Activated naive CD4-positive, alpha-beta T cell (primary cell): ENCODE measurements around the gene TRIP6.
"Not testable (repeated sequence)": the region's sequence is repeated elsewhere in the genome, so short reads cannot be mapped to it uniquely, and the experiment has no call there.

Experiments used
- DNase-seq, 4 experiments: peaks; one replicate each; lab custom pipeline; 2025; lab: John Stamatoyannopoulos, UW

Gene TRIP6

DNA sequence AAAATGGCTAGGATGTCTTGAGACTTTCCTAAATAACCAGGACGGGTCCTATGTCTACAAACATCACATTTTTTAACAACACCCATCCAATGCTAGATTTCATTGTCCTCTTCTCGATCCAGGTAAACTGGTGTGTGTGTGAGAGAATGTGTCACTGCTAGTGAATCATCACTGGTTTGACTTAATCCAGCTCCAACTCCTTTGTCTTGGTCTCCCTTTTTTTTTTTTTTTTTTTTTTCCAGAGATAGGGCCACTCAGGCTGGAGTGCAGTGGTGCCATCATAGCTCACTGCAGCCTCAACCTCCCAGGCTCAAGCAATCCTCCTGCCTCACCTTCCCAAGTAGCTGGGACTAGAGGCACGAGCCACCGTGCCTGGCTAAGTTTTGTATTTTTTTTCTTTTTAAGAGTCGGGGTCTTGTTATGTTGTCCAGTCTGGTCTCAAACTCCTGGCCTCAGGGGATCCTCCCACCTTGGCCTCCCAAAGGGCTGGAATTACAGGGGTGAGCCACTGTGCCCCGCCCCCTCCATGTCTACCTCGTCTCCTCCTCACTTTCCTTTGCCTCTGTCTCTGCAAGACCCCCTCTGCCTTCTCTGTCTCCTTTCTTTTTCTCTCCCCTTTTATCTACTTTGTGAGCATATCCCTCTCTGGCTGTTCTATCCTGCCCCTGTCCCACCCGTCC, 24.5 kb downstream of the TRIP6 start:
- DNase-seq, result no peak

DNA sequence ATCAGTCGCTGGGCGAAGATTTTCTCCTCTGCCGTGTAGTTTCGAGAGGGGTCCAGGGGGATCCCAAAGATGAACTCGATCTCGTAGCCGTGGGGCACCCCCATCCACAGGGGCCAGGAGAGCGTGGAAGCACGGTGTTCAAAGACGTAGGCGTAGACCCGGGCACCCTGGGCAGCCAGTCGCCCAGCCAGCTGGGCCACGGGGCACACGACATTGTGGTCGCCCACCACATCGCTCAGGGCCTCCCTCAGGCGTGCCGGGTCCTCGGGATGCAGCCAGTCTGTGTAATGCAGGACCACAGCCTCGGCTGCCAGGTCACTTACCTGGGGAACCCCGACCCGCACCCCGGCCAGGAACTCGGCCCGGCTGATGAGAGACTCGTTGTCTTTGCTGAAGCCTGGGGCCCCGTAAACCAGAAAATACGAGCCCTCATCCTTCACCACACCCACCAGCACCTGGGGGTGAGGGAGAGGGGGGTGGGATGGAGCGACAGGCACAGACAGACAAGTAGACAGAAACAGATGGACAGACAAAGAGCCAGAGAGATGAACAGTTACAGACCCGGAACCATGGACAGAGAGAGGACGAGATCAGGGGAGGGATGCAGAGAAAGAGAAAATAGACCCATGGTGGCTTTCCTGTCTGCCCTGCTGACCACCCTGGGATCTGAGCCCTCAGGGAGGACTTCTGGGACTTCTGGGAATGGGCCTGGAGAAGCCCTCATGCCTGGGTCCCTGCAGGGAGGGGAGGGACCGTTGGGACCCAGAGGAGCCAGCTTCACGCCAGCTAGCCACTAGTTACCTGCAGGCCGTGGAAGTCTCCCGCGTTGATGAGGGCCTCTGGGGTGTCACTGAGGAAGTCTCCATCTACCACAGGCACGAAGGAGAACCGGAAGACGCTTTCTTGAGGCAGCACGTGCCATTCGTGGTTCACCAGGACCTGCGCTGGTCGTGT, 25.5 kb downstream of the TRIP6 start:
- DNase-seq, result no peak

DNA sequence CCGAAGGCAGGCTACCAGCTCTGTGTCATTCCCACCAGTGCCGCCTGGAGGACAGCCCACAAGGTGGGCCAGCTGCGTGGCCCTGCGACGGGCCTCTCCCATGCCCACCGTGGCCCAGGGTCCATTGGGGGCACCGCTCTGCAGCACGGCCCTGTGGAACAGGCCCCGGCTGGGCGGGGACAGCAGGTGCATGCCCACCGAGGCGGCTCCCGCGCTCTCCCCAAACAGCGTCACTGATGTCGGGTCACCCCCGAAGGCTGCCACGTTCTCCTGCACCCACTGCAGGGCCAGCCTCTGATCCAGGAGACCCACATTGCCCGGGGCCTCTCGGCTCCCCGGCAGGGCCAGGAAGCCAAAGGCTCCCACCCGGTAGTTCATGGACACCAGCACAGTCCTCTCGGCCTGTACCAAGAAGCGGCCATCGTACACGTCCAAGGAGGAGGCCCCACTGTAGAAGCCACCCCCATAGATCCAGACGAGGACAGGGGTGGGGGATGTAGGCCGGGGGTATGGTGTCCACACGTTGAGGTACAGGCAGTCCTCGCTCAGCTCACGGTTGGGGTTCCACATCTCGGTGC, 26.2 kb downstream of the TRIP6 start:
- no peak for DNase-seq

DNA sequence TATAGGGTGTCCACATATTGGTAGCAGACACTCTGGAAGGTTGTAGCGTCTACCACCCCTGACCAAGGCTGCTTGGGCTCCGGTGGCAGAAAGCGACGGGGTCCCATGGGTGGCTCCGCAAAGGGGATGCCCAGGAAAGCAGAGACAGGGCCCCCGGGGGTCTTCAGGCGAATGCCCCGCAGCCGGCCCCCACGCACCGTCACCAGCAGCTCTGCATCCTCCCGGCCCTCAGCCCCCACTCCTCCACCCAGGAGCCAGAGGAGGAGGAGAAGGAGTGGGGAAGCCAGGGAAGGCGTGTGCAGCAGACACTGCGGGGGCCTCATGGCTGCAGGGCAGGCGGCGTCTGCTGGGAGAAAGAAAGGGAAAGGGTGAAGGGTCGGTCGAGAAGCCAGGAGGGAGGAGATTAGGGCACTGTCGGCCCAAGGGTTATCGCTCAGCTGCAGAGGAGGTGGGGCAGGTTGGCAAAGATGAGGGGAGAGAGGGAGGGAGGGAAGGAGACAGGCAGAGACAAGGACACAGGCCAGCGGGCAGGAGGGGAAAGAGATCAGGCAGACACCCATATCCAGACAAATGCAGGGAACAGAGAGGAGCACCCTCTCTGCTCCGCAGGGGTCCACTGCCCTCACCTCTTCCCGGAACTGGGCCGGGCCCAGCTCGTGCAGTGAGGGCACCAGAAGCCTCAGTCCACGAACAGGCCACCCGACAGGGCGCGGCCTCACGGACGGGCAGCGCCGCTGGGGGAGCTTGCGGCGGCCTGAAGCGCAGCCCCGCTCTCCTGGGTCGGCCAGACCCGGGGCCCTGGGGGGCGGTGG, 26.9 kb downstream of the TRIP6 start:
- no peak for DNase-seq

DNA sequence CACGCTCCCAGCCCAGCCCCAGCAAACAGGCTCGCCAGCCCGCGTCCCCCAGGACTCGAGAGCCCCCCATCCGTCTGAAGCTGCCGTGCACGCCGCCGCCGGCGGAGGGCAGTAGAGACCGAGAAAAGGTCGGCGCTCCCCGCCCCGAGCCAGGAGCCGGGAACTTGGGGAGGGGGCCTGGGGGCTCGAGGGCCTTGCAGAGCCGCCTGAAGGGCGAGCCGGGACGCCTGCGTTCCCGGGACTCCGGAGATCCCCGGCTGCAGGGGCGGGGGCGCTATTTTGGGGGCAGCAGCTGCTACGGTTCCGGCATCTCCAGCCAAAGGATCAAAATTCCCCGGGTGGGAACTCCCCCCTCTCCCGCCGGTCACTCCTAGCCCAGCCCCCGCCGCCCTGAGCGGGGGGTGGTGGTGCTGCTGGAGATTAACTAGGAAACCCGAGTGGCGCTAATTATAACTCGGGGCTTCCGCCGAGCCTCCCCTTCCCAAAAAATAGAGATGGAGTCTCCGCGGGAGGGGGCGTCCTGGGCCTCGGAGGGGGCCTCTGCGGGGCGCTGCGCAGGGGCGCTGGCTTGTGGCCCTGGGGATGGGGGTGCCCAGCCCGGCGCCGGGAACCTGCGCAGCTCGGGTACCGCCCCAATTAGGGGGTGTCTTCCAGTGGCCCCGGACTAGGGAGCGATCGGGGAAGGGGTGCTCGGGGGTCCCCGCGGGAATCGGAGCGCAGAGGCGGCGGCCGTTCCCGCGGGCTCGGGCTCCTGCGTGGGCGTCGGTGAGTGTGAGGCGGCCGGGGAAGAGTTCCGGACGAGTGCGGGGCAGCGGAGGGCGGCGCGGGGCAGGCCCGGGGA, 27.9 kb downstream of the TRIP6 start:
- peak in 3 of 4 experiments; percentile 39 to 56 (median 45) for DNase-seq

DNA sequence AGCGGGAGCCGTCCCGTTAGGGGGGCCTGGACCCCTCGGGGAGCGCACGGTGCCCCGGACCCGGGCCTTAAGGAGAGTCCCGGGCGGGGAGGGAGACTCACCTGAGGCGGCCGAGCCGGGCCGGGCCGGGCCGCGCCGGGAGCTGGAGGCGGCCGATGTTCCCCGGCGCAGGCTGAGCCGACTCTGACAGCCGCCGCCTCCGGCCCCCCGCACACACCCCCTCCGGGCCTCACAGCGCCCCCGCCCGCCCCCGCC, 28.4 kb downstream of the TRIP6 start, which contains the start of gene ACHE:
ACHE (minus strand) TSS at position 188 of the 255 bp plus-strand sequence. CDS start 1,656 bp downstream, outside the sequence.
- DNase-seq, result no peak

DNA sequence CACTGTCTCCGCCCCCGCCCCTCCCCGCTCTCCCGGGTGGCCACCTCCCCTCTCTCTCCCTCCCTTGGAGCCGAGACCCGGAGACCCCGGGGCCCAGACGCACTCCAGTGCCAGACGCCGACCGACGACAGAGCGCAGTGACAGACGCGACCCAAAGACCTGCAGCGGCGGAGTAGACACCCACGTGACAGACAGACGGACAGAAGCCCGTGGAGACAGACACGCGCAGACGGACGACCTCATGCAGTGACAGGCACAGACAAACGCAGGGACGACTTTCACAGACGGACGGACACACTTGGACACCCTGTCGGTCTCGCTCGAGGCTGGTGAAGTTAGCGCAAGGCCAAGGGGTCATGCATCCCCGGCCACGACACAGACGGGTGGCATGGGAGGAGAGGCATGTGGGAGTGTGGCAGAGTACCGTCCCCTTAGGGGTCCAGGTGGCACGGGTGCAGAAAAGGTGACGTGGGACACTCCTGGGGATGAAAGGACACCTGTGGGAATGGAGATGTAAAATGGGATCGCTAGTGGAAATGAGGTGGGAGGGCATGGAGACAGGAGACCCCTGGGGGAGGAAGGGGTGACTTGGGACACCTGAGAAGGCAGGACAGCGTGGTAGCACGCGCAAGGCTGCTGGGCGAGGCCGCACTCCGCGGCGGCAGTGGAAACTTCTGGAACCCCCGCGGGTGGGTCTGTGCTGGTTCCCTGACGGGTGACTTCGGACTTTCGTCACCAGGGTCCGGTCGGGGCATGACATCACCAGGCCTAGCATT, 29.0 kb downstream of the TRIP6 start:
- peak in 1 of 4 experiments; percentile 27 for DNase-seq

DNA sequence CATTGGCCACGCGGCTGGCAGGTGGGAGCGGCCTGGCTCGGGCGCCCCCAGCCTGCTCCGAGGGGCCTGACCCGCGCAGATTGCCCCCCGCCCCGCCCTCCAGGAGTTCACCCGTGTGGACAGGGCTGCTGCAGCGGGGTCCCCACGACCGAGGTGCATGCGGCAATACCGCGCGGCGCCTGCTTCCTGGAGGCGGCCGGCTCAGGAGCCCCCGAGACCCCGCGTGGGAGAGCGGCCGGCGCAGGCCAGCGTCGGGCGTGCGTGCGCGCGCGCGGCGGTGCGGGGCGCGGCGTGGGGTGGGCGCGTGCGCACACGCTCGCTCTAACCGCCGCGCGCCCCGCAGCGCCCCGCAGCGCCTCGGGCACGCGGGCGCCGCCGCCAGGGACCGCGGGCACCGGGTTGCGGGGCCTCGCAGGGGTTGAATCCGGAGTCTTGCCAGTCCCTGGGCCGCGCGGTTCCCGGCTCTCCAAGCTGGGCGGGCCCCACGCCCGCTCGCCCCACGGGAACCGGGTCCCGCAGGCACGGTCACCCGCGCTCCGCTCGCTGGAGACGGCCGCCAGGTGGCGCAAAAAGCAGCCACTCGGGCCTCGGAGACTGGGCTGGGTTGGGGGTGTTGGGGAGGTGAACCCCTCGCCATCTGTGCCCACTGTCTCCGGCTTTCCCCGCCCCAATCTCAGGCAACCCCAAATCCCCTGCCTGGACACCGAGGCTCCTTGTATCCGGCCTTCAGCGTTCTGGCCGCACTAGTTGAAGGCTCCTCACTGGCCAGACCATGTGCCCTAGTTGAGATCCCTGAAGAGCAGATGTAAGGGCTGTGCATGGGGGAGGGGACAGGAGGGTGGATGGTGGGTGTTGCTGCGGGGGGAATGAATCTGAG, 29.8 kb downstream of the TRIP6 start:
- peak in 2 of 4 experiments; percentile 35 to 36 for DNase-seq

DNA sequence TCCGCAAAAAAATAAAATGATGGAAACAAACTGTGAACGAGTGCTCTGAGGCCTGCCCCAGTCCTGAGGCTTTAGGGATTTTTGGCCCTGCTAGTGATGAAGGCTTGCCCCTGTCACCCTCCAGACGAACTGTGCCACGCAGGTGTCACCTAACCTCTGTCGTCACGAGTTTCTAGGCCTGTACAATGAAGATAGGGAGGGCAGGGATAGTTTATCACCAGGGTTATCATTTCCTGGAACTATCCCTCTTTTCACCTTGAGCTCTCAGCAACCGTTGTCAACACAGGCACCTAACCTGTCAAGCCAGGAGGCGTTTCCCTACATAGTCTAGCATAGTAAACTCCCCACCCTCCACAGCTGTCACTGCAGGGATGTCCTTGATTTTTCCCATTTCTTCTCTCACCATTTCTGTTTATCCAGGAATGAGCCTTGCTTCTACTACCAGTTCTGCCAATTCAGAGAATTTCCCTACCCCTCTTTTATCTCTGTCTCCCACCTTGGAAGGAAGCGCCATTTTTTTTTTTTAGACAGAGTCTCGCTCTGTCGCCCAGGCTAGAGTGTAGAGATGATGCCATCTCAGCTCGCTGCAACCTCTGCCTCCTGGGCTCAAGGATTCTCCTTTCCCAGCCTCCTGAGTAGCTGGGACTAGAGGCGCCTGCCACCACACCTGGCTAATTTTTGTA, 30.7 kb downstream of the TRIP6 start:
- no peak for DNase-seq

DNA sequence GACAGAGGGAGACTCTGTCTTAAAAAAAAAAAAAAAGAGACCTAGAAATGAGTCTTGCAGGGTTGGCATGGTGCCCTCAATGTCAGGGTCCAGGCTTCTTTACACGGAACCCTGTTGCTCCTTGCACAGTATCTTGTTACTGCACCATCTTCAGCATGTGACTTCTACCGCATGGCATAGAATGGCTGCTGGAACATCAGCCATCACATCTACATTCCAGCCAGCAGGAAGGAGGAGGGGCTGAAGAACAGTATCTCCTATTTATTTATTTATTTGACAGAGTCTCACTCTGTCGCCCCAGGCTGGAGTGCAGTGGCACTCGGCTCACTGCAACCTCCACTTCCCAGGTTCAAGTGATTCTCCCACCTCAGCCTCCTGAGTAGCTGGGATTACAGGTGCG, 32.2 kb downstream of the TRIP6 start:
- no peak for DNase-seq

DNA sequence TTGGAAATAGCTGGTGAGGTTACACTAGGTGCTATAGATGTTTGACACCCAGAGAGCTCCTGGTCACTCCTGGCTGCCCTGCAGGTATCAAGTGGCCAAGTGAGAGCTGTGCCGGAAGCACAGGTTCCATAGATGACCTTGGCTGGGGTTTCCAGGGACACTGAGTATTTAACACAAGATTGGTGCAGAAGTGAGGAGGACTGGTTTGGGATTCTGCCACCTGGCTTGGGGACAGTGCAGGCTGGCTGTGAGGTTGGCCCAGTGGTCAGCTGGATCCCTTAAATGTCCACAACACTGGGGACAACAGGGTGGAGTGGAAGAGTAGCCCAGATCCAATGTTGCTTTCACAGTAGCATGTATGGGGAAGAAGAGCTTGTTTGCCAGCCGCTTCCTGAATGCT, 33.8 kb downstream of the TRIP6 start:
- no peak for DNase-seq

DNA sequence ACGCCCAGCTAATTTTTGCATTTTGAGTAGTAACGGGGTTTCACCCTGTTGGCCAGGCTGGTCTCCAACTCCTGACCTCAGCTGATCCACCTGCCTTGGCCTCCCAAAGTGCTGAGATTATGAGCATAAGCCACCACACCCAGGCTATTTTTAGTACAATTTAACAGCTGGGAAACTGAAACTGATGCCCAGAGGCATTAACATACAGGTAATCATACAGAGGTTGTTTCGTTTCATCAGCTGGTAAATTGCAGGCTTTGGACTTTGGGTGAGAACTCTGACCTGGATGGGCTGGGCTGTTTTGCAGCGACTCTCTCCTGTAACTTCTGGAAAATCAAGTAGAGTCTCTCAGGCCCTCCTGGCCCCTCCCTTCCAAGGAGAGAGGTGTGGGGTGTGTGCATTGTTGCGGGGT, 34.7 kb downstream of the TRIP6 start:
- DNase-seq, result no peak

DNA sequence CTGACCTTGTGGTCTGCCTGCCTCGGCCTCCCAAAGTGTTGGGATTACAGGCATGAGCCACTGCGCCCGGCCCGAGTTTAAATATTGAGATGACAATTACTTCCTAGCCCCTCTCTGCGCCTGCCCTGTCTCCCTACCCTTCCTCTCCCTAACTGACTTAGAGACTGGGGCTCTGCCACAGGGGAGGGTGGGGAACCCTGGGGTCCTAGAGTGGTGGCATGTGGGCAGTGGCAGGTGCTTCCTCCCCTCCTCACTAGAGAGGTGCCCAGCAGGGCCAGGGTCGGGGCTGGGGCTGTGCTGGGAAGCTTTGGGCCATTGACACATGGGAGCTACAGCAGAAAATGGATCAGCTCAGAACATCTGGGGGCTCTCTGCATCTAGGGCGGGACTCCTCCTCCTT, 35.5 kb downstream of the TRIP6 start:
- no peak for DNase-seq

DNA sequence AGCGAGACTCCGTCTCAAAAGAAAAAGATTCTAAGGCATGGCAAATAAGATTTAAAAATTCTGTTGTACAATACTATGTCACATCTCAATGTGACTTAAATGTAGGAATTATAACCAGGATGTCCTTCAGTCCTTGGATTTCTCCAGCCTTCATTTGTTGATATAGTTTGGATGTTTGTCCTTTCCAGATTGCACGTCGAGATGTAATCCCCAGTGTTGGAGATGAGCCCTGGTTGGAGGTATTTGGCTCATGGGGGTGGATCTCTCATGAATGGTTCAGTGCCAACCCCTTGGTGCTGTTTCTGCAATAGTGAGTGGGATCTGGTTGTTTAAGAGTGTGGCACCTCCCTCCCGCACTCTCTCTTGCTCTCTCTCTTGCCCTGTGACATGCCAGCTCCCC, 41.3 kb downstream of the TRIP6 start:
- DNase-seq, result no peak

DNA sequence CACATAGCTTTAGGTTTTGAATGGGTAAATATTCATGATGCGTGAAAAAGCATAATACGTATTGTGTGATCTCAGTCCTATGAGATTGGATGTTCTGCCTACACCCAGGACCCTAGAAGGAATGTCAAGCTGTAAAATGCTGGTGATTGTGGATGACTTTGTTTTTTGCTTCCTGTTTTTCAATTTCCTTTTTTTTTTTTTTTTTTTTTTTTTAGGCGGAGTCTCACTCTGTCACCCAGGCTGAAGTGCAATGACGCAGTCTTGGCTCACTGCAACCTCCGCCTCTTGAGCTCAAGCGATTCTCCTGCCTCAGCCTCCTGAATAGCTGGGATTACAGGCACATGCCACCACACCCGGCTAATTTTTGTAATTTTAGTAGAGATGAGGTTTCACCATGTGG, 43.3 kb downstream of the TRIP6 start:
- DNase-seq, result not testable (repeated sequence)

DNA sequence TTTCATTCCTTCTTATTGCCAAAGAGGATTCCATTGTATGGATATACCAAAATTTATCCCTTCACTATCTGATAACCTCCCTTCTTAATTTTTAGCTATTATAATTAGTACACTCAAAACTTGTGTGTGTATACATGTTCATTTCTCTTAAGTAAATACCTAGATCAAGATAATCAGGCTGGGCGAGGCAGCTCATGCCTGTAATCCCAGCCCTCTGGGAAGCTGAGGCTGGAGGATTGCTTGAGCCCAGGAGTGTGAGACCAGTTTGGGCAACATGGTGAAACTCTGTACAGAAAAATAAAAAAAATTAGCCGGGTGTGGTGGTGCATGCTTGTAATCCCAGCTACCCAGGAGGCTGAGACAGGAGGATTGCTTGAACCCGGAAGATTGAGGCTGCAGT, 44.3 kb downstream of the TRIP6 start:
- no peak for DNase-seq

DNA sequence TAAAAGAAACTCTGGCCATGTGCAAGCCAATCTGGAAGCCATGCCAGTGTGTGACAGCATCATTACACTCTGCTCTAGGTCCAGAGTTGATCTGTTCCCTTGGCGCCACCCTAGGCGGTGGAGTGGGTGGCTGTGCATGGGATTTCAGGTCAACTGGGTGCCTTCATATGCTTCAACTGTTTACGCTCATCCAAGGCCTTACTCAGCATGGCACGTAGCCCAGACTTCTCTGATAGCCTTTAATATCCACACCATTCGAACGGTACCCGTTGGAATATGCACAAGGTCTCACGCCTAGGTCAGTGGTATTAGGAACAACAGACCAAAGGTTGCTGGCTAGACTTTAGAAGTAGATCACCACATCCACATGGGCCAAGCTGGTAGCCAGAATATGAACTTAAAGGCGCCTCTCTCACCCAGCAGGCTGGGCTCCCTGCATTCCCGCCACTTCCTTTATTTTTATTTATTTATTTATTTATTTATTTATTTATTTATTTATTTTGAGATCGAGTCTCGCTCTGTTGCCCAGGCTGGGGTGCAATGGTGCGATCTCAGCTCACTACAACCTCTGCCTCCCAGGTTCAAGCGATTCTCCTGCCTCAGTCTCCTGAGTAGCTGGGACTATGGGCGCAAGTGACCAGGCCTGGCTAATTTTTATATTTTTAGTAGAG, 47.2 kb downstream of the TRIP6 start:
- no peak for DNase-seq

DNA sequence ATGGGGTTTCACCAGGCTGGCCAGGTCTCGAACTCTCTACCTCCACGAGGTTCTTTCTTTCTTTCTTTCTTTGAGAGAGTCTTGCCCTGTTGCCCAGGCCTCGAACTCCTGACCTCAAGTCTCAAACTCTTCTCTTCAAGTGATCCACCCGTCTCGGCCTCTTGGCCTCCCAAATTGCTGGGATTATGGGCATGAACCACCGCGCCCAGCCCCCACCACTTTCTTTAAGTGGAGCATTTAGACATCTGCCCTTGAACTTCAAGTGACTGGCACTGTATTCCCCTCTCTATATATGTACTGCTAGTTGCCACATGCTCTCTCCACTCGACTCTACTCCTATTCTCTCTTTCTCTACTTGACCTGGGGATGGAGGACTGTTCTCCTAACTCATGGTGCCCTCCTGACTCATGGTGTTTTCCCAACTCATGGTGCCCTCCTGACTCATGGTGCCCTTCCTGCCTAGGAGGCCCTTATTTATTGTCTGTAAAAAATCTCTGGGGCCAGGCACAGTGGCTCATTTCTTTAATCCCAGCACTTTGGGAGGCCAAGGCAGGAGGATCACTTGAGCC, 47.8 kb downstream of the TRIP6 start:
- DNase-seq, result no peak
